Left renal pelvis (tissue), 4 donors: ENCODE data around the gene MSANTD3. TPM values are rescaled to one million over a fixed set of nuclear protein-coding genes. Genes with fewer than 3 reads are reported as not detected.

ENCODE experiments used
- DNase-seq, 4 donors: peaks; one replicate each; pipeline ENCODE4 v3.0.0-alpha.2; 2013; ENCODE audit warnings: low read depth in 4 of 4, low spot score in 3 of 4
- polyA plus RNA-seq, 4 donors: library from polyadenylated mRNA; unstranded; fragments of 120-200 nt; gene quantifications; one replicate each; pipeline ENCODE4 v1.2.1, GENCODE V29; 2013; ENCODE audit not compliant: insufficient read length in 4 of 4

MSANTD3 gene
- polyA plus RNA-seq, 4 donors = 21.6 to 25.7 (median 23.4) TPM

- no peak for DNase-seq
Observed at GRCh38 chr9:100499866-100500265, 72.9 kb downstream of the MSANTD3 start.

Other genes with a start within 250 kb of the MSANTD3 start
- 10 to 100 TPM; 35.3 to 42.8 (median 42.2) TPM for gene TEX10, start 74.2 kb upstream of the MSANTD3 start, polyA plus RNA-seq
- 1 to 10 TPM; 3.7 to 8.8 (median 4.4) TPM for gene TMEFF1, start 46.0 kb downstream of the MSANTD3 start, polyA plus RNA-seq
- gene CAVIN4, start 150.9 kb downstream of the MSANTD3 start, polyA plus RNA-seq = 1 to 10 TPM; 2.4 to 4.5 (median 3.2) TPM